Lower leg skin (tissue), 4 donors: ENCODE data around the gene LYST. TPM values are rescaled to one million over a fixed set of nuclear protein-coding genes. Genes with fewer than 3 reads are reported as not detected.

Experiments used
- DNase-seq, 2 donors: peaks; one replicate each; pipeline ENCODE4 v3.0.0-alpha.2; 2019; ENCODE audit warnings: low spot score in 2 of 2
- H3K4me3 ChIP-seq: fragments of 200-600 bp; sonication (generic); 2 replicates; pipeline ENCODE4 v1.5.1; 2017; ENCODE audit warnings: mild to moderate bottlenecking, low read depth; ENCODE audit not compliant: poor library complexity, severe bottlenecking
- POLR2A ChIP-seq, 2 donors: fragments of 450-650 bp; IDR thresholded peaks; one replicate each; pipeline ENCODE4 v1.6.1; 2016 to 2017; ENCODE audit warnings: antibody characterized with exemption in 2 of 2, mild to moderate bottlenecking in 1 of 2, moderate library complexity in 1 of 2
- WGBS, 2 donors: methylation state at CpG; one replicate each; pipeline ENCODE4 v1.1.5; 2018; 5-methylcytosine and 5-hydroxymethylcytosine counted together
- intact Hi-C: fragments of 100-400 bp; cut with DNase I; formaldehyde crosslinking; loops from one replicate; pipeline ENCODE4 v1.15.0; 2023; ENCODE audit warnings: low total_unique reads
- total RNA-seq, 4 donors: library from RNA; depleted of rRNA; stranded (reverse); fragments of >200 nt; gene quantifications; one replicate each; pipeline ENCODE4 v1.1.0, GENCODE V29; 2016
- TF ChIP-seq, protein P1 (sequence below), 3 donors: fragments of 450-650 bp; IDR thresholded peaks; one replicate each; pipeline ENCODE4 v1.5.1; 2016; ENCODE audit warnings: antibody characterized with exemption in 3 of 3, mild to moderate bottlenecking in 3 of 3, moderate library complexity in 2 of 3

Gene LYST
- total RNA-seq, 4 donors from 2014 or later, result 38.5 to 43.9 (median 40.9) TPM

DNA sequence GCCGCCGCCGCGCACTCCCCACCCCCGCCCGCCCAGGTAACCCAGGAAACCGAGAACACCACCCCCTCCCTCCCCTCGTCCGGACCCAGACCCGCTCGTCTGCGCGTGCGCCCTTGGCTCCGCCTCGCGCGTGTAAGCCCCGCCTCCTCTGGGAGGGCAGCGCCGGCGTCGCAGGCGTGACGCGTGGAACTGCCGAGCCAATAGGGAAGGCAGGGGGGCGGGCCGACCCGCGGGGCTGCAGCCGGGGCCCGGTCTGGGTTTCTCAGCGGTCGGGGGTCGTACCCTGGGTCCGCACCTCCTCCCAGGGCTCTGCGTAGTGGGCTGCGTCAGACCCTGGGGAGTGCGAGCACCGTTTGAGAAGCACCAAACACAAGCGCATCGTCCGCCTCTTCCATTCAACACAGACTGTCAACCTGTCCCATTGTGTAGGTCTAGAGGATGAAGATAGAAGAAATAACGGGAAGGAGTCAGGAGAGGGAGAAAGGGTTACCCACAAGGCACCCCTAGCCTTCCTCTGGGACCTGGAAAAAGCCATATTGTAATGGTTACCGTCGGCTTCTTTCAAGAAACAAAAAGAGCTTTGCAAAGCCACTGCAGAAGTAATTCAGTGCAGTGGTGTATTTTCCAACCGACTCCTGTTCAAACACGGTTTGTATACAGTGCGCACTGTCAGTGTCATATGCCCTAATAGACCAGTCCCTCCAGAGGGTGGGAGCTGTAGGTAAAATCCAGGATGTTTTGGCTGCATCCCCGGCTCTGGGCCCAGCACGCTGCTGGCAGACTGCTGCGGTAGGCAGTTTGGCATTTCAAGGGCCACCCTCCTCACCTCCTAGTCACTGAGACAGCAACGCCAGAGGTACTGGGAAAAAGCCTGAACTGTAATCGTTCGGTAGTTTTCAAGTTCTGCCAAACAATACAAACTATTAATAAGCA is 473 bp upstream of the LYST start:
- DNase-seq, result peak; percentile 93 to 99
- intact Hi-C loops, result loop anchor here (5.0 to 10.0 kb wide), 2 partner anchors 88 to 105 kb away; no protein-coding TSS in a partner anchor
- H3K4me3 ChIP-seq, result peak overlapping the region; percentile 67
- TF ChIP-seq POLR2A (IDR thresholded peaks at IDR 0.05), result no peak
- TF ChIP-seq, protein P1, sequence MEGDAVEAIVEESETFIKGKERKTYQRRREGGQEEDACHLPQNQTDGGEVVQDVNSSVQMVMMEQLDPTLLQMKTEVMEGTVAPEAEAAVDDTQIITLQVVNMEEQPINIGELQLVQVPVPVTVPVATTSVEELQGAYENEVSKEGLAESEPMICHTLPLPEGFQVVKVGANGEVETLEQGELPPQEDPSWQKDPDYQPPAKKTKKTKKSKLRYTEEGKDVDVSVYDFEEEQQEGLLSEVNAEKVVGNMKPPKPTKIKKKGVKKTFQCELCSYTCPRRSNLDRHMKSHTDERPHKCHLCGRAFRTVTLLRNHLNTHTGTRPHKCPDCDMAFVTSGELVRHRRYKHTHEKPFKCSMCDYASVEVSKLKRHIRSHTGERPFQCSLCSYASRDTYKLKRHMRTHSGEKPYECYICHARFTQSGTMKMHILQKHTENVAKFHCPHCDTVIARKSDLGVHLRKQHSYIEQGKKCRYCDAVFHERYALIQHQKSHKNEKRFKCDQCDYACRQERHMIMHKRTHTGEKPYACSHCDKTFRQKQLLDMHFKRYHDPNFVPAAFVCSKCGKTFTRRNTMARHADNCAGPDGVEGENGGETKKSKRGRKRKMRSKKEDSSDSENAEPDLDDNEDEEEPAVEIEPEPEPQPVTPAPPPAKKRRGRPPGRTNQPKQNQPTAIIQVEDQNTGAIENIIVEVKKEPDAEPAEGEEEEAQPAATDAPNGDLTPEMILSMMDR (IDR thresholded peaks at IDR 0.05), result no peak
- 1% methylated on average over 18 to 46 of the region's 56 CpGs for WGBS, 2 donors

DNA sequence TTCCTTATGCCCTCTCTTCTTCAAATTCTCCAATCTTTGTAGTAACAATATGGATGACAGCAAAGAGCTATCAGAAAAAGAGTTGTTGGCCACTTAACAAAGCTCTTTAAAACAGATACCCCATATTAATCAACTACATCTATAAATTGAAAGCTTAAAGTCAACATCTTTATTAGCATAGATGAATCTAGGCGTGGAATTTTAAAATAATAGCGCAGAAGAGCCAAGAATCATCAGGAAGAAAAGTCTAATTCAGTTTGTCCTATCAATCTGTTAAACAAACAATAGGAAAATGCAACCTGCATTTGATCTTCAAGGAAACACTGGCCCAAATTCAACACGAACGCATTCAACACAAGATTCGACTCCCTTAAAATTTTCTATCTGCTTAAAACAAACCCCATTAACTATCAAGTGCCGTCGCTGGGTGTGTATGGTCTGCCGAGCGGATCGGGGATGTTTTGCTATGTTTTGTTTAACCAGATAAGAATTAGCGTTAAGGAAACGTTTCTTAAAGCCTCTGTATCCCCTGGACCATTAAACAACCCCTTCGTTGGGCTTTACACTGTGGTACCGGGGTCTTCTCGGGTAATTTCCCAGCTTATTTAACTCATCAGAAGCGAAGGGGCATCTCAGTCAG is 1.0 kb downstream of the LYST start:
- no peak for DNase-seq
- TF ChIP-seq POLR2A (IDR thresholded peaks at IDR 0.05), result no peak
- TF ChIP-seq, protein P1 (IDR thresholded peaks at IDR 0.05), result no peak
- peak overlapping the region; percentile 67 for H3K4me3 ChIP-seq
- intact Hi-C loops, result loop anchor here (5.0 to 10.0 kb wide), 2 partner anchors 89 to 107 kb away; no protein-coding TSS in a partner anchor
- WGBS, 2 donors, result 1 to 4% methylated on average over 16 of the region's 16 CpGs

DNA sequence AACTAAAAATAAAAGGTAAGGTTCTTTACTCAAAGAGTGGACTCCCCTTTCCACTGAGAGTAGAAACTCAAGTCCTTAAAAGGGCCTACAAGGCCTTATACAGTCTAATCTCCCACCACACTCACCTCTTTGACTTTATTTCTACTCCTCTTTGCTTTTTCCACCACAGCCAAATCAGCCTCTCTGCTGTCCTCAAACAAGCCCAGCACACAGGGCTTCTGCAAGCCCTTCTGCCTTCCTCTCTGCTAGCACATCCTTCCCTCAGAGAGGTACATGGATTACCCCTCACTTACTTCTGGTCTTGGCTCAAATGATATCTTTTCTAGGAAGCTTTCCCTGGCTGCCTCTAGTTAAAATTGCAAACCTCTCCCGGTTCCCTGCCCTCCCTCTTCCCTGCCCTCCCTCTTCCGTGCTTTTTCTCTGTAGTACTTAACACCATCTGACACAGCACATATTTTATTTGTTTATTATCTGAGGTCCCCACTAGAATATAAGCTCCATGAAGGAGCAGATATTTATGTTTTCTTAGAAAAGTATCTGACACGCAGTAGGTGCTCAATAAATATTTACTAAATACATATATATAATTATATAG is 1.7 kb downstream of the LYST start:
- DNase-seq, result no peak
- intact Hi-C loops, result loop anchor here (5.0 to 10.0 kb wide), 2 partner anchors 90 to 107 kb away; no protein-coding TSS in a partner anchor
- TF ChIP-seq POLR2A (IDR thresholded peaks at IDR 0.05), result no peak
- TF ChIP-seq, protein P1 (IDR thresholded peaks at IDR 0.05), result no peak
- no peak overlapping the region for H3K4me3 ChIP-seq
- WGBS, 2 donors, result 32 to 33% methylated on average over 2 of the region's 3 CpGs

DNA sequence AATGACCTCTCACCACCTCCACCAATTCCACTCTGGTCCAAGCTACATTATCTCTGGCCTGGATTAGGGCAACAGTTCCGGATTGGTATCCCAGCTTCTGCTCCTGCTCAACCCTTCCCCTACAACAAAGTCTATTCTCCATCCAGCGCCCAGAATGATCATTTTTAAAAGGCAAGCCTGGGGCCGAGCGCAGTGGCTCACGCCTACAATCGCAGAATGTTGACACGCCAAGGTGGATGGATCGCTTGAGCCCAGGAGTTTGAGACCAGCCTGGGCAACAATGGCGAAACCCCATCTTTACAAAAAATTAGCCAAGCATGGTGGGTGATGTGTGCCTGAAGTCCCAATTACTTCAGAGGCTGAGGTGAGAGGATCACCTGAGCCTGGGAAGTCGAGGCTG is 2.2 kb downstream of the LYST start:
- TF ChIP-seq, protein P1 (IDR thresholded peaks at IDR 0.05), result no peak
- TF ChIP-seq POLR2A (IDR thresholded peaks at IDR 0.05), result no peak
- WGBS, 2 donors, result 91 to 92% methylated on average over 10 of the region's 10 CpGs
- no peak overlapping the region for H3K4me3 ChIP-seq
- DNase-seq, result no peak
- intact Hi-C loops, result loop anchor here (10.0 kb wide), 1 partner anchor 90 kb away; no protein-coding TSS in a partner anchor

DNA sequence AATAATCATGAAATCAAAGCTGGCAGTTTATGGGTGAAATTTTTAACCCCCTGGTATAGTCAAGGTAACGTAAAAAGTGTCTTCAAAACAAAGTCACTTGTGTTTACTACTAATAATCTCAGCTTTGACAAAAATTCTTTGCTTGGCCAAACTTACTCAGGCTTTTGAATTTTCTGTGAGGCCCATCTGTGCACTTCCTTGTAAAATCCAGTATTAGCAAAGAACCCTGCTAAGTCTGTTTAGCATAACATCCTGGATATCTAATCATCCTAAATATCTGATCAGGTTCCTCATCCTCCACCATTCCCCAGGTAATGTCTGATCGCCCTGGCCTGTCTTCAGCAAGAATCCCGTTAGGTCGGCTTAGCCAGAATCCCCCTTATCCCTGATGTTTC is 3.0 kb downstream of the LYST start:
- intact Hi-C loops, result loop anchor here (10.0 kb wide), 1 partner anchor 91 kb away; no protein-coding TSS in a partner anchor
- 77 to 84% methylated on average over 4 of the region's 4 CpGs for WGBS, 2 donors
- DNase-seq, result no peak
- H3K4me3 ChIP-seq, result no peak overlapping the region
- TF ChIP-seq, protein P1 (IDR thresholded peaks at IDR 0.05), result no peak
- no peak for TF ChIP-seq POLR2A (IDR thresholded peaks at IDR 0.05)
